HG03108 (cell line): ENCODE data around the gene TMEM271.

Source experiments
- ATAC-seq: cut with Tn5 transposase; IDR thresholded peaks from one replicate; pipeline ENCODE4 v1.9.1; 2021; ENCODE audit warnings: moderate library complexity; ENCODE audit not compliant: unreplicated experiment

The TMEM271 gene

GRCh38 chr4:576245-576821 is at the start of gene TMEM271:
Gene TMEM271 (minus strand): TSS chr4:576295. CDS start chr4:576062, 233 bp downstream.
- no peak for ATAC-seq

DNA sequence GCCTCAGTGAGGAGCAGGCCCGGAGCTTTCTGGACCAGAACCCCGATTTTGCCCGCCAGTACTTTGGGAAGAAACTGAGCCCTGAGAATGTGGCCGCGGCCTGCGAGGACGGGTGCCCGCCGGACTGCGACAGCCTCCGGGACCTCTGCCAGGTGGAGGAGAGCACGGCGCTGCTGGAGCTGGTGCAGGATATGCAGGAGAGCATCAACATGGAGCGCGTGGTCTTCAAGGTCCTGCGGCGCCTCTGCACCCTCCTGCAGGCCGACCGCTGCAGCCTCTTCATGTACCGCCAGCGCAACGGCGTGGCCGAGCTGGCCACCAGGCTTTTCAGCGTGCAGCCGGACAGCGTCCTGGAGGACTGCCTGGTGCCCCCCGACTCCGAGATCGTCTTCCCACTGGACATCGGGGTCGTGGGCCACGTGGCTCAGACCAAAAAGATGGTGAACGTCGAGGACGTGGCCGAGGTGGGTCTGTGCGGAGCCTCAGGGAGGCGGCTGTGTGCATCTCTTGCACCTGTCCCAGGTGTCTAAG is 49.6 kb upstream of the TMEM271 start:
- ATAC-seq = no peak

DNA sequence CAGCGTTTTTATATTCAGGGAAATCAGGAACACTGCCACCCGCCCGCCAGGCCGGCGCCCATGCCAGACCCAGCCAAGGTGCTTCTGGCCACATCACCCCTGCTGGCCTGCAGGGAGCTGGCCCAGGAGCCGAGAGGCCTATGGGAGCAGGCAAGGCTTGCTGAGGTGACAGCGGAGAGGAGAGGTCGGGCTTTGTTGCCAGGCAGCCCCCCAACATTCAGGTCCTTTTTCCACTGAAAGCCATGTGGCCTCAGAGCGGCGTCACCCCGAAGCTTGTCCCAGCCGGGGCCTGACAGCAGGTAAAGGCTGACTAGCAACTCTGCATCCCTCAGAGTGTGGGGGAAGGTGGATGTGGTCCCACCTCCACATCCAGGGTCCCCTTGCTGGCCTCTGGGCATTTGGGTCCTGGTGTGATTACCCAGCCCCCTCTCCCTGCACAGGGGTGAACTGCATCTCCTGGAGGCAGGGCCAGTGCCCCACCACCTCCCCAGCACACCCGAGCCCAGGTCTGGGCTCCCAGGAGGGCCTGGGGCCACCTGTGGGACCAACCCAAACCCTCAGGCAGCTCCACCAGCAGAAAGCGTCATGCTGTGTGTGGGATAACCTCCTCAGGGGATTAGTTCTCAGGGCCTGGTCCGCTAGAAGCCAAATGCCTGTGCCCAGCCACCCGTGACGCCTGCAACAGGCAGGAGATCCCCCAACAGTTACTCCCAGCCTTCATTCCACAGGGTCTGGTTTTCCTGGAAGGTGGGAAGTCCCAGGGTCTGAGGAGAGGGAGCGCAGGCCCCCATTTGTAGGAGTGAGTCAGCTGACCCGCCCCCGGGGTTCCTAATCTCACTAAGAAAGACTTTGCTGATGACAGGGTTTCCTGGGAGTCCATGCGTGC is 48.9 kb upstream of the TMEM271 start, which contains the start of gene PDE6B:
PDE6B (plus strand) TSS at position 869 of the 886 bp plus-strand sequence. CDS start 54 bp downstream, outside the sequence.
- no peak for ATAC-seq

- no peak for ATAC-seq
These were observed 47.9 kb upstream of the TMEM271 start for GRCh38 chr4:623914-624566.

DNA sequence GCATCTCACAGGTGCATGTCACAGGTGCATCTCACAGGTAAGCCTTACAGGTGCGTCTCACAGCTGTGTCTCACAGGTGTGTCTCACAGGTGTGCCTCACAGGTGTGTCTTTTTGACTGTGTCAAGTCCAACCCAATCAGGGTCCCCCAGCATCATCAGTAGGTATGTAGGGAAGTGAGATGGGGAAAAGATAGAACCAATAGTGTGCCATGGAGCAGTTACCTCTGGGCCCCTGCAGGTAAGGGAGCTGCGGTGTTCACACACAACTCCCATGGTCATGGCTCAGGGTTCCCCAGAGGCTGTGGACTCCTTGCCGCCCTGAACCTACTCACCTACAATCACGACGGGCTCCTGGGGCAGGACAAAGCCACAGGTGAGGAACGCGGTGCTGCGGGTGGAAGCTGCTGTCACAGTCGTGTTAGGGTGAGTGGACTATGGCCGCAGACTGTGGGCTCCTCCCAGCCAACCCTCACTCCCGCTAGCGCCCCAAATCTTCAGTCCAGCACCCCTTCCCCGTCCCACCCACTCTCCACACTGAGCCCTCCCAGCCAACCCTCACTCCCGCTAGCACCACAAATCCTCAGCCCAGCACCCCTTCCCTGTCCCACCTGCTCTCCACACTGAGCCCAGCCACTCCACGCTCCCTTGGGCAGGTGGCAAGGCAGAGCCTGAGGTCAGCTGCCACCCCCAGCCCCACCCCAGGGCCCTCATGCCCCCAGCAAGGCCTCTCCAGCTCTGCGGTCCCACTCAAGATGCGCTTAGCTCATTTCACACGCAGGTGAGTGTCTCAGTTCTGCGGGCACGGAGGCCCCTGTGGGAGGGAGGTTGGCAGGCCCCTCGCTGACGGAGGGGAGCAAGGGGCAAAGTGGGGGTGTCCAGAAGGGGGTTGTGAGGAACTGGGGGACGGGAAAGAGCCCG is 47.2 kb upstream of the TMEM271 start:
- no peak for ATAC-seq

GRCh38 chr4:622071-622995 is 46.2 kb upstream of the TMEM271 start:
- no peak for ATAC-seq

- no peak for ATAC-seq
These were observed 45.4 kb upstream of the TMEM271 start for GRCh38 chr4:621296-622070.

DNA sequence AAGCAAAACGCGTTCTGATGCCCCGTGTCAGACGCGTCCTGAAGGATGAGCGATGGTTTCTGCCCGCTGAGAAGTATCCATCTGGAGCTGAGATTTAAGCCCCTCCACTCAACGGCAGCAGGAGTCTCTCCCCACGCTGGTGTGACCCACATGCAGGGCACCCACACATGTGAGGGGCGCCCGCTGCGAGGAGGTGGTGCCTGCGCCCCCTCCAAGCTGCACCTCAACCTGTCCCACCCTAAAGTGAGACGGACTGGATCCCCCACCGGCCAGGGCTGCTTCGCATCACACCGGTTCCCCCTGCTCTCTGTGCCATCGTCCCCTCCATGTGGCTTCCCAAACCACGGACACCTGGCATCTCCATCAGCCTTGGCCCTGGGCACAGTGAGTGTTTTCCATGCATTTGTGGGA is 44.8 kb upstream of the TMEM271 start:
- ATAC-seq = no peak

GRCh38 chr4:620201-620600 is 44.1 kb upstream of the TMEM271 start:
- ATAC-seq = no peak

DNA sequence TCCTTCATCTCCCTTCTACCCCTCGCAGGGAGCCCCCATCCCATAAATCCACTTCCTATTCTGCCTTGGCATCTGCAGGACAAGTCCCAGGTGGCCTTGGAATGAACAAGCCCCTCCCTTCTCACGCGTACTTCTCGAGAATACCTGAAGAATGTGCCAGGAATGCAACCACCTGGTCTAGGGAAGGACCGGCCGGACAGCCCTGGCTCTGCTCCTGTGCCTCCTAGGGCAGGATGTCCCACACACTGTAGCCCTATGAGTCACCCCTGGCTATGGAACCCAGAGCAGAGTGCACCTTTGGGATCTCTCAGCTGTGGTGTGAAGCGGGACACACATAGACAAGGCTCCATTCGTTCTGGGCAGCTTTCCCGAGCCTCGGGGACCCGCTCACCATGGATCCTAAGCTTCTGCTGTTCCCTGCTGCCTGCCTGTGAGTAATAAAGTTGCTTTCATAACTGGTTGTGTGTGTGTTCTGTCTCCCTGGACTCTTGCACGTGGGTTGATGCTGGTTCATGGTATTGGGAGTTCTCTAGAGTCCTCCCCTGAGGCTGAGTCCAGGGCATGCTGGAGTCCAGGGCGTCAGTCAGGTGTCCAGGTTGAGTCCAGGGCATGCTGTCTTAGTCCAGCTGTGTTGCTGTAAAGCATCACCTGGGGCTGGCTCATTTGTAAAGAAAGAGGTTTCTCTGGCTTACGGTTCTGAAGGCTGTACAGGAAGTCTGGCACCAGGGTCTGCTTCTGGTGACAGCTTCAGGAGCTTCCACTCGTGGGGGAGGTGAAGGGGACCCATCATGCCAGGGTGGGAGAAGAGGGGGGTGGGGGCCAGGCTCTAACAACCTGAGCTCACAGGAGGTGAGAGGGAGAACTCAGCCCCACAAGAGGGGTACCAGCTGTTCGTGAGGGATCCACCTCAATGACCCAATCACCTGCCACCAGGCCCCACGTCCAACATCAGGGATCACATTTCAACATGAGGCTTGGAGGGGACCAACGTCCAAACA is 41.8 kb upstream of the TMEM271 start:
- no peak for ATAC-seq

GRCh38 chr4:616911-617643 is 41.0 kb upstream of the TMEM271 start:
- no peak for ATAC-seq

DNA sequence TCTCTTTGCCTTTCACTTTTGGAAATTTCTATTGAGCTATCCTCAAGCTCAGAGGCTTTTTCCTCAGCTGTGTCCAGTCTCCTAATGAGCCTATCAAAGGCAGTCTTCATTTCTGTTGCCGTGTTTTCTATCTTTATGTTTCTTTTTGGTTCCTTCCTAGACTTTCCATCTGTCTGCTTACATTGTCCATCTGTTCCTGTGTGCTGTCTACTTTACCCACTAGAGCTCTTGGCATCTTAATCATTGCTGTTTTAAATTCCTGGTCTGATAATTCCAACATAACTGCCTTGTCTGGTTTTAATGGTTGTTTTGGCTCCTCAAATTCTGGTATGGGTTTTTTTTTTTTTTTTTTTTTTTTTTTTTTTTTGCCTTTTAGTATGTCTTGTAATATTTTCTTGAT is 40.0 kb upstream of the TMEM271 start:
- ATAC-seq = no peak

- no peak for ATAC-seq
These were observed 37.0 kb upstream of the TMEM271 start for GRCh38 chr4:613126-613525.

DNA sequence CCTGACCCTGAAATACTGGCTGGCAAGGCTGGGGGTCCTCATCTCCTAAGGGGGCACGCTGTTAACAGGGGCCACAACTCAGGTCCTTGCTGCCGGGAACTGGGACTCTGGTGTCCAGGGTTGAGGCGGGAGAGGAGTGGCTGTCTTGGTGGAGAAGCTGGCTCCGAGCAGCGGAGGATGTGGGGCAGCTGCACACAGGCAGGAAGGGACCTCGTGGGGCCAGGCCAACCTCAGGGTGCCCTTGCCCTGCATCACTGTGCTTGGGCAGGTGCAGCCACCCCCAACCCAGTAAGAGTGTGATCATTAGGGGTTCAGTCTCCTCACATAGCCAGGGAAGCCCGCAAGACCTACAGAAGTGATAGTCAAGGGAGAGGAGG is 36.6 kb upstream of the TMEM271 start:
- no peak for ATAC-seq

GRCh38 chr4:612052-612748 is 36.1 kb upstream of the TMEM271 start:
- no peak for ATAC-seq
